NCI-H526 treated with DMSO at 0.1 percent for 48 hours (cell line): Measurements from ENCODE around the gene MPIG6B.
A peak's percentile ranks its signal among the peaks of the same experiment; 100 is the strongest.

Experiments
- DNase-seq: peaks from one replicate; lab custom pipeline; 2025; lab: John Stamatoyannopoulos, UW

Gene MPIG6B

GRCh38 chr6:31723245-31723979 is at the start of gene MPIG6B:
TSS of gene MPIG6B (plus strand) at chr6:31723373. CDS start at chr6:31723384, 11 bp downstream.
- DNase-seq: no peak

GRCh38 chr6:31676322-31676903 is 46.8 kb upstream of the MPIG6B start:
- DNase-seq: no peak

GRCh38 chr6:31676904-31677303 is 46.3 kb upstream of the MPIG6B start:
- DNase-seq: no peak

GRCh38 chr6:31677955-31678354 is 45.2 kb upstream of the MPIG6B start:
- DNase-seq: no peak

- peak; percentile 78 for DNase-seq
Observed at GRCh38 chr6:31680226-31681134, 42.7 kb upstream of the MPIG6B start, which contains the start of gene LY6G5C. TSS of gene LY6G5C (minus strand) at chr6:31681067. CDS start at chr6:31680373, 694 bp downstream.

- DNase-seq: no peak
Observed at GRCh38 chr6:31681135-31681671, 42.0 kb upstream of the MPIG6B start.

GRCh38 chr6:31683591-31683990 is 39.6 kb upstream of the MPIG6B start:
- no peak for DNase-seq

GRCh38 chr6:31686483-31686882 is 36.7 kb upstream of the MPIG6B start:
- no peak for DNase-seq

- DNase-seq: no peak
Observed at GRCh38 chr6:31687321-31687720, 35.9 kb upstream of the MPIG6B start.

- DNase-seq: no peak
Observed at GRCh38 chr6:31687860-31688693, 35.1 kb upstream of the MPIG6B start.

GRCh38 chr6:31689249-31690110 is 33.7 kb upstream of the MPIG6B start:
- no peak for DNase-seq

- DNase-seq: no peak
Observed at GRCh38 chr6:31690231-31691077, 32.7 kb upstream of the MPIG6B start.

- DNase-seq: no peak
Observed at GRCh38 chr6:31691078-31691463, 32.1 kb upstream of the MPIG6B start.

- DNase-seq: no peak
Observed at GRCh38 chr6:31691564-31692108, 31.5 kb upstream of the MPIG6B start.

- DNase-seq: no peak
Observed at GRCh38 chr6:31692353-31692752, 30.8 kb upstream of the MPIG6B start.

GRCh38 chr6:31692886-31693285 is 30.3 kb upstream of the MPIG6B start:
- no peak for DNase-seq

- DNase-seq: no peak
Observed at GRCh38 chr6:31693535-31693934, 29.6 kb upstream of the MPIG6B start.

GRCh38 chr6:31697555-31697954 is 25.6 kb upstream of the MPIG6B start:
- DNase-seq: no peak

GRCh38 chr6:31700740-31701401 is 22.3 kb upstream of the MPIG6B start:
- DNase-seq: no peak
